GM12872 (cell line): ENCODE measurements around the gene CSGALNACT2.

Experiments
- CTCF ChIP-seq: IDR thresholded peaks from 3 replicates; pipeline ENCODE4 v1.5.1; 2011; ENCODE audit warnings: low read depth, mild to moderate bottlenecking, low read length, moderate library complexity; ENCODE audit not compliant: insufficient read depth

The CSGALNACT2 gene

GRCh38 chr10:43221419-43222209, 83.4 kb downstream of the CSGALNACT2 start:
- TF ChIP-seq CTCF: 0 out of 3 replicates have a peak, but pooled peaks have one; percentile 13

GRCh38 chr10:43222210-43222720, 84.0 kb downstream of the CSGALNACT2 start:
- no peak for TF ChIP-seq CTCF

GRCh38 chr10:43223056-43223455, 84.8 kb downstream of the CSGALNACT2 start:
- no peak for TF ChIP-seq CTCF

- TF ChIP-seq CTCF: no peak
Measured at GRCh38 chr10:43224321-43224720, 86.1 kb downstream of the CSGALNACT2 start.

- no peak for TF ChIP-seq CTCF
Measured at GRCh38 chr10:43225004-43225786, 87.0 kb downstream of the CSGALNACT2 start.

- no peak for TF ChIP-seq CTCF
Measured at GRCh38 chr10:43225787-43226153, 87.5 kb downstream of the CSGALNACT2 start.

GRCh38 chr10:43226441-43226840, 88.2 kb downstream of the CSGALNACT2 start:
- TF ChIP-seq CTCF: no peak
